Right lobe of liver (tissue), 6 donors: ENCODE measurements around the gene NFYC. TPM values are rescaled to one million over a fixed set of nuclear protein-coding genes. Genes with fewer than 3 reads are reported as not detected.

Experiments
- ATAC-seq, 4 donors: fragments of 200-7000 bp; cut with Tn5 transposase; one replicate each; pipeline ENCODE4 v1.9.1; 2020; ENCODE audit warnings: mild to moderate bottlenecking in 4 of 4, moderate library complexity in 4 of 4
- DNase-seq, 3 donors: peaks; one replicate each; pipeline ENCODE4 v3.0.0-alpha.2; 2020
- H3K27ac ChIP-seq, 3 donors: fragments of 200-600 bp; one replicate each; pipeline ENCODE4 v1.8.0; 2022
- H3K27me3 ChIP-seq, 2 donors: fragments of 200-600 bp; one replicate each; pipeline ENCODE4 v1.8.0; 2022
- H3K36me3 ChIP-seq, 4 donors: fragments of 200-600 bp; sonication (generic) in 1 of 4; one replicate each; pipeline versions ENCODE4 v1.5.1 to v1.8.0; 2017 to 2022; ENCODE audit warnings: control low read depth in 1 of 4
- H3K4me1 ChIP-seq, 4 donors: fragments of 200-600 bp; sonication (generic) in 1 of 4; one replicate each; pipeline versions ENCODE4 v1.5.1 to v1.8.0; 2017 to 2022; ENCODE audit warnings: control low read depth in 1 of 4
- H3K4me3 ChIP-seq, 3 donors: fragments of 200-600 bp; one replicate each; pipeline ENCODE4 v1.8.0; 2022
- H3K9me3 ChIP-seq, 4 donors: fragments of 200-600 bp; sonication (generic) in 1 of 4; one replicate each; pipeline versions ENCODE4 v1.5.1 to v1.8.0; 2017 to 2022; ENCODE audit warnings: control low read depth in 1 of 4
- POLR2A ChIP-seq: fragments of 450-650 bp; IDR thresholded peaks from one replicate; pipeline ENCODE4 v1.6.1; 2017; ENCODE audit warnings: antibody characterized with exemption, mild to moderate bottlenecking
- WGBS: methylation state at CpG from one replicate; pipeline ENCODE4 v1.1.6; 2018; ENCODE audit warnings: low coverage, low lambda C conversion rate; ENCODE audit not compliant: insufficient coverage; ENCODE audit errors: missing lambda C conversion rate; 5-methylcytosine and 5-hydroxymethylcytosine counted together
- intact Hi-C, 2 donors: fragments of 100-400 bp; cut with DNase I; formaldehyde crosslinking; loops; one replicate each; pipeline versions ENCODE4 v1.11.2 to v1.14.1; 2022
- total RNA-seq, 6 experiments: library from RNA; depleted of rRNA in 2 of 6; stranded (reverse); fragments of >200 nt in 2 of 6; fragmentation: NEBNext Ultra II Directional in 3 of 6; extraction: Animal tissue kit (Norgen Biotek cat#: 25700) in 3 of 6; gene quantifications; one replicate each; pipeline versions ENCODE4 v1.1.0 to v1.2.4, GENCODE V29; 2016 to 2023
- TF ChIP-seq, protein P1 (sequence below), 4 donors: fragments of 200-600 bp in 3 of 4; fragments of 450-650 bp in 1 of 4; IDR thresholded peaks; one replicate each; pipeline versions ENCODE4 v1.5.1 to v1.8.0; 2016 to 2022; ENCODE audit warnings: antibody characterized with exemption in 4 of 4, mild to moderate bottlenecking in 2 of 4
- donor health status: DM: no; HTN: yes; CAD: no.
- donor health status: DM: no; HTN: no; CAD: no.
- donor health status: DM: no; HTN: no; CAD: no.
- donor health status: DM: no; HTN: yes; CAD: no.
- donor health status: DM: no; HTN: yes; CAD: no.

NFYC gene
- total RNA-seq, 6 experiments from 2014 or later = 21.9 to 36.1 (median 28.1) TPM

DNA sequence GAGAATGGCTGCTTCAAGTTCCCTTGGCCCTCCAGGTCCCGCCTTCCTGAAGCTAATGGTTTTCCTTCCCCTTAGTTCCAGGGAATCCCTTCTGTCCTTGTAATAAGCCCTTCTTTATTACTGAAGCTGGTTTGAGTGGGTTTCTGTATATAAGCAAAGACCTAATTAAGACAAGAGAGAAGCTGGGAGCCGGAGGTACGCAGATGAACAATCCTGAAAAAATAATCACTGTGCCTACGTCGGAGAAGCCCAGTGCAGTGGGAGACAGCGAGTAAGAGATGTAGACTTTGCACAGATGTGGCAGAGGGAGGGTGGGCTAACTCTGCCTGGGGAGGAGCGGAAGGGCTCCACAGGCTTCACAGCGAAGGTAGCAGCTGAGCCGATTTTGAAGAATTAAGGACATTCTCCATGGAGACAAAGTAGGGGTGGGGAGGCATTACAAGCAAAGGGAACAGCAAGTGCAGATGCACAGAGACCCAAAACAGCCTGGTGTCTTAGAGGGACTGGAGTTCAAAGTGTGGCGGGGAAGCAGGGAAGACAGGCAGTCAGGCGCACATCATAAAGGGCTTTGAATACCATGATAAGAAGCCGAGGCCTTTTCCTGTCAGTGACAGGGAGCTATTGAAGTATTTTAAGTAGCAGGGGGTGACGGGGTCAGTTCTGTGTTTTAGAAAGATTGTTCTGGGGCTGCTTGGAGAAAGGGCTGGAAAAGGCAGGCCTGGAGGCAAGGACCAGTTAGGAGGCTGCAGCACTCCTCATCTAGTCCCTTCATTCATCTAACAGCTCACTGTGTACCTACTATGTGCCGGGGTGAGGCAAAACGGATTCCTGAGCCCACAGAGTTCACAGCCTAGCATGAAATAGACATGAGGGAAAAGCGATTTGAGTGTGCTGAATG lies 32.5 kb upstream of the NFYC start:
- DNase-seq = no peak
- Histone ChIP-seq H3K36me3 (no peaks in the 10 kb centered on the region), H3K27ac (no peak overlapping the region), H3K4me1 (no peaks in the 10 kb centered on the region), H3K4me3 (no peak overlapping the region), H3K27me3 (no peaks in the 10 kb centered on the region), H3K9me3 (no peaks in the 10 kb centered on the region)
- intact Hi-C loops = no loop called here
- 61% methylated on average over 13 of the region's 16 CpGs for WGBS
- ATAC-seq = peak in 1 of 4 donors; percentile 12
- TF ChIP-seq POLR2A = no peak
- TF ChIP-seq, protein P1, sequence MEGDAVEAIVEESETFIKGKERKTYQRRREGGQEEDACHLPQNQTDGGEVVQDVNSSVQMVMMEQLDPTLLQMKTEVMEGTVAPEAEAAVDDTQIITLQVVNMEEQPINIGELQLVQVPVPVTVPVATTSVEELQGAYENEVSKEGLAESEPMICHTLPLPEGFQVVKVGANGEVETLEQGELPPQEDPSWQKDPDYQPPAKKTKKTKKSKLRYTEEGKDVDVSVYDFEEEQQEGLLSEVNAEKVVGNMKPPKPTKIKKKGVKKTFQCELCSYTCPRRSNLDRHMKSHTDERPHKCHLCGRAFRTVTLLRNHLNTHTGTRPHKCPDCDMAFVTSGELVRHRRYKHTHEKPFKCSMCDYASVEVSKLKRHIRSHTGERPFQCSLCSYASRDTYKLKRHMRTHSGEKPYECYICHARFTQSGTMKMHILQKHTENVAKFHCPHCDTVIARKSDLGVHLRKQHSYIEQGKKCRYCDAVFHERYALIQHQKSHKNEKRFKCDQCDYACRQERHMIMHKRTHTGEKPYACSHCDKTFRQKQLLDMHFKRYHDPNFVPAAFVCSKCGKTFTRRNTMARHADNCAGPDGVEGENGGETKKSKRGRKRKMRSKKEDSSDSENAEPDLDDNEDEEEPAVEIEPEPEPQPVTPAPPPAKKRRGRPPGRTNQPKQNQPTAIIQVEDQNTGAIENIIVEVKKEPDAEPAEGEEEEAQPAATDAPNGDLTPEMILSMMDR (IDR thresholded peaks at IDR 0.05) = no peak

DNA sequence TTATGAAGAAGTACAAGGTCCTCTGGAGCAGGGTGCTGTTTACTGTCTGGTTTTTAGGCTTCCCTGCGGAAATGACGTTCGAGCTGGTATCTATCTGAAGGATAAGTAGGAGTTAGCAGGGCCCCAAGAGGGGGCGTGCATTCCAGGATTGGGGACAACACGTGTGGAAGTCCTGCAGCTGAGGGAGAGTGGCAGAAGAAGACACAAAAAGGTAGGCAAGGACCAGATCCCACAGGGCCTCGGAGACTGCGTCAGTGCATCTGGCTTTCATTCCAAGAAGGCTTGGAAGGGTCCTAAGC lies 31.9 kb upstream of the NFYC start:
- no peaks in the 10 kb centered on the region for H3K9me3 ChIP-seq
- intact Hi-C loops = no loop called here
- no peak for DNase-seq
- 51% methylated on average over 5 of the region's 7 CpGs for WGBS
- TF ChIP-seq, protein P1 (IDR thresholded peaks at IDR 0.05) = no peak
- no peak for TF ChIP-seq POLR2A
- no peak for ATAC-seq
- no peaks in the 10 kb centered on the region for H3K36me3 ChIP-seq
- H3K27ac ChIP-seq = peak overlapping the region in 1 of 3 donors; percentile 21
- no peaks in the 10 kb centered on the region for H3K27me3 ChIP-seq
- H3K4me1 ChIP-seq = no peaks in the 10 kb centered on the region
- no peak overlapping the region for H3K4me3 ChIP-seq

DNA sequence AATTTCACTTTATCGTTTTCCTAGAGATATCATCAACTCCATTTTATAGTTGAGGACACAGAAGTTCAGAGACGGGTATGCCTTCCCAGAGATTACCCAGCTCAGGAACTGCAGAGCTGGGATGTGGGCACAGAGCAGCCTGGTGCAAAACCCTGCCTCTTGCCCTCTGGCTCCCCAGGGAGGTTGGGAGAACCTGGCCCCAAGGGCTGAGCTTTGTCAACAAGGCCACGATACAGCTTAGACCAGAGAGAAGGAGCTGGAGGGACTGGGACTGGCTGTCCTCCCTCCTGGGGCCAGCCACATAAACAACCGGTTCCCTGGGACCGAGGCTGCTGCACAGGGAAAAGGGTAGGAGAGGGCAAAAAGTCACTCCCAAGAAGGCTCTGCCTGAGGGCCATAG lies 29.8 kb upstream of the NFYC start:
- WGBS = 72% methylated on average over 4 of the region's 5 CpGs
- intact Hi-C loops = no loop called here
- H3K4me3 ChIP-seq = no peak overlapping the region
- H3K9me3 ChIP-seq = no peaks in the 10 kb centered on the region
- H3K4me1 ChIP-seq = peaks cover 0 to 7% (median 0%) of the 10 kb centered on the region in 4 donors
- TF ChIP-seq, protein P1 (IDR thresholded peaks at IDR 0.05) = no peak
- TF ChIP-seq POLR2A = no peak
- H3K27ac ChIP-seq = no peak overlapping the region
- no peaks in the 10 kb centered on the region for H3K27me3 ChIP-seq
- H3K36me3 ChIP-seq = no peaks in the 10 kb centered on the region
- no peak for DNase-seq
- no peak for ATAC-seq

DNA sequence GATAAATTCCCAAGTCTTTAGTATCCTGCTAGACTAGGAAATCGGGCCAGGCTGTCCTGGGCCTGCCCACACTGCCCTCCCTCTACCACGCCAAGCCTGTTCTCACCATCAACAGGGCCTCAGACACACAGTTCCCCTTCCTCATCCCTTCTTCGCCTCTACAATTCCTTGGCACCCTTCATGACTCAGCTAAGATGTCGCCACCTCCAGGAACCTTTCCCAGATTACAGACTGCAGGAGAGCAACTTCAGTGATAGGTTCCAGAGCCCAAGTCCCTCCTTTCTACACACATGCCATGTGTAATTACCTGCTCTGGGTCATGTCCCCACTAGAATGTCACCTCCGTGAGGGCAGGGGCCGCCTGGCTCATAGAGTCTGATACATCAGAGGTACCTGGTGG lies 29.4 kb upstream of the NFYC start:
- Histone ChIP-seq H3K4me3 (no peak overlapping the region), H3K27me3 (no peaks in the 10 kb centered on the region), H3K36me3 (no peaks in the 10 kb centered on the region), H3K4me1 (peaks cover 0 to 7% (median 0%) of the 10 kb centered on the region in 4 donors), H3K9me3 (no peaks in the 10 kb centered on the region), H3K27ac (no peak overlapping the region)
- no peak for DNase-seq
- intact Hi-C loops = no loop called here
- whole genome bisulfite sequencing = 88% methylated on average over 6 of the region's 6 CpGs
- ATAC-seq = no peak
- TF ChIP-seq, protein P1 (IDR thresholded peaks at IDR 0.05) = no peak
- no peak for TF ChIP-seq POLR2A
